ENCODE measurements around the gene SPATC1L.
A peak's percentile ranks its signal among the peaks of the same experiment; 100 is the strongest.

The SPATC1L gene

DNA sequence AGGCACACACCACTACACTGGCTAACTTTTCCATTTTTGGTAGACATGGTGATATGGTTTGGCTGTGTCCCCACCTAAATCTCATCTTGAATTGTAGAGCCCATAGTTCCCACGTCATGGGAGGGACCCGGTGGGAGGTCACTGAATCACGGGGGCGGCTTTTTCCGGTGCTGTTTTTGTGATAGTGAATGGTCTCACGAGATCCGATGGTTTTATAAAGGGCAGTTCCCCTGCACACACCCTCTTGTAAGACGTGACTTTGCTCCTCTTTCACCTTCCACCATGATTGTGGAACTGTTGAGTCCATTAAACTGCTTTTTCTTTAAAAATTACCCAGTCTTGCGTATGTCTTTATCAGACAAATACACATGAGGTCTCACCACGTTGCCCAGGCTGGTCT lies 27.6 kb downstream of the SPATC1L start:
- no peak for DNase-seq
- Histone ChIP-seq H3K4me1 (peaks cover 4% of the 10 kb centered on the region), H3K36me3 (no peaks in the 10 kb centered on the region), H3K9me3 (no peaks in the 10 kb centered on the region), H3K4me3 (ENCODE audit: low read depth, low read length) (no peak overlapping the region), H3K27me3 (no peaks in the 10 kb centered on the region)
- TF ChIP-seq, protein P1, sequence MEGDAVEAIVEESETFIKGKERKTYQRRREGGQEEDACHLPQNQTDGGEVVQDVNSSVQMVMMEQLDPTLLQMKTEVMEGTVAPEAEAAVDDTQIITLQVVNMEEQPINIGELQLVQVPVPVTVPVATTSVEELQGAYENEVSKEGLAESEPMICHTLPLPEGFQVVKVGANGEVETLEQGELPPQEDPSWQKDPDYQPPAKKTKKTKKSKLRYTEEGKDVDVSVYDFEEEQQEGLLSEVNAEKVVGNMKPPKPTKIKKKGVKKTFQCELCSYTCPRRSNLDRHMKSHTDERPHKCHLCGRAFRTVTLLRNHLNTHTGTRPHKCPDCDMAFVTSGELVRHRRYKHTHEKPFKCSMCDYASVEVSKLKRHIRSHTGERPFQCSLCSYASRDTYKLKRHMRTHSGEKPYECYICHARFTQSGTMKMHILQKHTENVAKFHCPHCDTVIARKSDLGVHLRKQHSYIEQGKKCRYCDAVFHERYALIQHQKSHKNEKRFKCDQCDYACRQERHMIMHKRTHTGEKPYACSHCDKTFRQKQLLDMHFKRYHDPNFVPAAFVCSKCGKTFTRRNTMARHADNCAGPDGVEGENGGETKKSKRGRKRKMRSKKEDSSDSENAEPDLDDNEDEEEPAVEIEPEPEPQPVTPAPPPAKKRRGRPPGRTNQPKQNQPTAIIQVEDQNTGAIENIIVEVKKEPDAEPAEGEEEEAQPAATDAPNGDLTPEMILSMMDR (IDR thresholded peaks at IDR 0.05; ENCODE audit: low read depth, low read length) = no peak

DNA sequence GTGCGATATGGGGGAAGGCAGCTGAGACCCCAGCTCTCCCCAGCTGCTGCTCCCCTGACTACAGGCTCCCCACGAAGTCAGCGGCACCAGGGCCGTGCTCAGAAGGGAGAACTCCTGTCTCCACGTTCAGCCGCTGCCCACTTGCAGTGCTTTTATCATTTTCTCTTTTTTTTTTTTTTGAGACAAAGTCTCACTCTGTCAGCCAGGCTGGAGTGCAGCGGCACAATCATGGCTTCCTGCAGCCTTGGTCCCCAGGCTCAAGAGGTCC lies 27.9 kb downstream of the SPATC1L start:
- H3K4me3 ChIP-seq (ENCODE audit: low read depth, low read length) = no peak overlapping the region
- TF ChIP-seq, protein P1 (IDR thresholded peaks at IDR 0.05; ENCODE audit: low read depth, low read length) = no peak
- DNase-seq = no peak
- no peaks in the 10 kb centered on the region for H3K27me3 ChIP-seq
- H3K36me3 ChIP-seq = no peaks in the 10 kb centered on the region
- H3K4me1 ChIP-seq = peaks cover 4% of the 10 kb centered on the region
- no peaks in the 10 kb centered on the region for H3K9me3 ChIP-seq

DNA sequence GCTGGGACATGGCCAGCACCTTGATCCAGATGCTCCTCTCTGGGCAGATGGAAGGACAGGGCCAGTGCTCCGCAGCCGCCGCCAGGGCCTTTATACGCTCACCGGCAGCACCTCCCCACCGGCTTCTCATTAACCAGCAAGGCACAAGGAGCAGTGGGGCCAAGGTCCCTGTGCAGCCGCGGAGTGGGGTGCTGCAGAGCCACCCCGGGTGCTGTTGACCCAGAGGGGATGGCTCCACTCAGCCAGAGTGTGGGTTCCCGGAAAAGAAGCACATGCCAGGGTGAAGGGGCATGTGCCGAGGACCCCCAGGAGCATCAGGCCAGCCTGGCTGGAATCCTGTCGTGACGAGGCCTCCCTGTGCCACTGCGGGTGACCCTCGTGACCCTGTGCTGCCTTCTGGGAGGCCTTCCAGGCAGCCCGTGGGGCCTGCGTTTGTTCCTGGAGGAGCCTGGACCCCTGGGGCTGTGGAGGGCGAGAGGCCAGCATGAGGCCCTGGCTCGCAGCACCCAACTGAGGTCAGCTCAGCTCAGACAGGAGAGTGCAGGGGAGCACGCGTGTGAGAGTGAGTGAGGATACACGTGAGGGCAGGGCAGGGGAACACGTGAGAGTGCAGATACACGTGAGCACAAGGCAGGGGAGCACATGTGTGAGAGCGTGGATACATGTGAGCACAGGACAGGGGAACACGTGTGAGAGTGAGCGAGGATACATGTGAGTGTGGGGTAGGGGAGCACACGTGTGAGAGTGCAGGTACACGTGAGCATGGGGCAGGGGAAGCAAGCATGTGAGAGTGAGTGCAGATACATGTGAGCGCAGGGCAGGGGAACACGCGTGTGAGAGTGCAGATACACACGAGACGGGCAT lies 28.5 kb downstream of the SPATC1L start, which contains the start of gene FTCD:
TSS of gene FTCD (minus strand) at position 66 of the 864 bp plus-strand sequence. CDS start at position 10, 56 bp downstream.
- Histone ChIP-seq H3K9me3 (no peaks in the 10 kb centered on the region), H3K36me3 (no peaks in the 10 kb centered on the region), H3K27me3 (no peaks in the 10 kb centered on the region), H3K4me3 (ENCODE audit: low read depth, low read length) (no peak within 1 kb of the TSS), H3K4me1 (peaks cover 4% of the 10 kb centered on the region)
- TF ChIP-seq, protein P1 (IDR thresholded peaks at IDR 0.05; ENCODE audit: low read depth, low read length) = no peak
- DNase-seq = peak; percentile 9

DNA sequence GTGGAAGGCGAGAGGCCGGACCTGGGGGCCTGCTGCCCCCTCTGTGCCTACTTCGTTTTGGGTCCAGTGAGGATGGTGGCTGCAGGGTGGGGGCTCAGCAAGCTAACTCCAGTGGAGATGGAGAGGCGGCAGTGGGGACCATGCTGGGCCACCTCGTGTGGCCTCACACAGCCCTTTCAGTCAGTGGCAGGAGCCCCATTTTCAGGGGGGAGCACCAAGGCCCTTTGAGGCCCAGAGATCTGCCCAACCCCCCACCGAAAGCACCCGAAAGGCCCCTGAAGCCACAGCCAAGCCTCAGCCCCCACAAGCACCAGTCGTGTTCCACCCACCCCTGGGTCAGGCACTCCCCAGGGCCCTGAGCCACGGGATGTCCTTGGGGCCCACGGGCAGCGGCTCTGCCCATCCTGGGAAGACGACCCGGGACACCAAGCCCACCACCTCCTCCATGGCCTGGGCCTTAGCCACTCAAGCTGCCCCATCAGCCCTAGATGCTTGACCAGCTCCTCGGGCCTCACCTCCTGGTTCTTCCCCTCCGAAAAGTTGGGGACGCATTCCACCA lies 29.2 kb downstream of the SPATC1L start:
- TF ChIP-seq, protein P1 (IDR thresholded peaks at IDR 0.05; ENCODE audit: low read depth, low read length) = no peak
- Histone ChIP-seq H3K36me3 (no peaks in the 10 kb centered on the region), H3K27me3 (no peaks in the 10 kb centered on the region), H3K4me1 (peaks cover 4% of the 10 kb centered on the region), H3K4me3 (ENCODE audit: low read depth, low read length) (no peak overlapping the region), H3K9me3 (no peaks in the 10 kb centered on the region)
- peak; percentile 4 for DNase-seq

DNA sequence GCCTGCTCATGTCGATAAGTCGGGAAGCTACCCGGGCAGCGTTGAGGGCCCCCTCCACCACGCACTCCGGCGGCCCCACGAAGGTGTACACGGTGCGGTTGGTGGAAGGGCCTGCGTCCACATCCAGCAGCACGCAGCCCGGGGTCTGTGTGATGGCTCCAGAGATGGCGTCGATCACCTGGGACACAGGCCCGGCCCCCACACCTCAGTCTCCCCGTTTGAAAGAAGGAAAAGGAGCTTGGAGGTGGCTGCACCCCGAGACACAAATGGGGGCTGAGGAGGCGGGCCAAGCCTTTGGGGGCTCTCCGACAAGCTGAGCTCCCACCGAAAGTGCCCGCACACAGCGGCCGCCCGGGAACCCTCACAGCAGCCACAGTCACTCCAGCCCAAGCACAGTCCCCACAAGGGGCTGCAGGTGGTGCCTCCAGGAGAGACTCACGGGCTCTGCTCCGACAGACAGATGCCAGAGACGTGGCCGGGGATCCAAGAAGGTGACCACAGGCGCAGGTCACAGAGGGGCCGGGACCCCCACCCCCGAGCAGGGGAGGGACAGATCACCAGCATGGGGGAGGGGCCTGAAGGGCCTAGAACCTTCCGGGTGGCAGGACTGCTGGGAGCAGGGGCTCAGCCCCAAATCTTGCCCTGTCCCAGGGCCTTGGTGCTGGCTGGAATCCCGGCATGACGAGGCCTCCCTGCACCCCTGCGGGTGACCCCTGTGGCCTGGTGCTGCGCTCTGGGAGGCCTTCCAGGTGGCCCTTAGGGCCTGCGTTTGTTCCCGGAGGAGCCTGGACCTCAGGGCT lies 29.9 kb downstream of the SPATC1L start:
- peak; percentile 7 for DNase-seq
- Histone ChIP-seq H3K36me3 (no peaks in the 10 kb centered on the region), H3K27me3 (no peaks in the 10 kb centered on the region), H3K4me3 (ENCODE audit: low read depth, low read length) (no peak overlapping the region), H3K9me3 (no peaks in the 10 kb centered on the region), H3K4me1 (peaks cover 4% of the 10 kb centered on the region)
- TF ChIP-seq, protein P1 (IDR thresholded peaks at IDR 0.05; ENCODE audit: low read depth, low read length) = no peak
